Measurements from ENCODE around the gene DNAH2.

DNA sequence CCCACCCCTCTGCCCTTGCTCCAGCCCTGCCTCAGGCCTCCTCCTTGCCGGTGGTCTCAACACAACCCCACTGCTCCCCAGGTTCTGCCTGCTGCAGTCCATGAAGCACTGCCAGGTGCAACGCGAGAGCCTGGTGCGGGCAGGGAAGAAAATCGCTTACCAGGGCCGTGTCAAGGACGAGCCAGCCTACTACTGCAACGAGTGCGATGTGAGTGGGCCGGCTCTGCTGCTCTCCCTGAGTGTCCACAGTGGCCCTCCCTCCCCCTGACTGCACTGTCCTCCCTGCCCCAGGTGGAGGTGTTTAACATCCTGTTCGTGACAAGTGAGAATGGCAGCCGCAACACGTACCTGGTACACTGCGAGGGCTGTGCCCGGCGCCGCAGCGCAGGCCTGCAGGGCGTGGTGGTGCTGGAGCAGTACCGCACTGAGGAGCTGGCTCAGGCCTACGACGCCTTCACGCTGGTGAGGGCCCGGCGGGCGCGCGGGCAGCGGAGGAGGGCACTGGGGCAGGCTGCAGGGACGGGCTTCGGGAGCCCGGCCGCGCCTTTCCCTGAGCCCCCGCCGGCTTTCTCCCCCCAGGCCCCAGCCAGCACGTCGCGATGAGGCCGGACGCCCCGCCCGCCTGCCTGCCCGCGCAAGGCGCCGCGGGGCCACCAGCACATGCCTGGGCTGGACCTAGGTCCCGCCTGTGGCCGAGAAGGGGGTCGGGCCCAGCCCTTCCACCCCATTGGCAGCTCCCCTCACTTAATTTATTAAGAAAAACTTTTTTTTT, 135.6 kb downstream of the DNAH2 start:
- TF ChIP-seq SP1 (IDR thresholded peaks at IDR 0.05) (no peak), TARDBP (IDR thresholded peaks at IDR 0.05) (no peak), SUZ12 (IDR thresholded peaks at IDR 0.05) (no peak), FOXA1 (IDR thresholded peaks at IDR 0.05) (no peak), FOXM1 (IDR thresholded peaks at IDR 0.05; ENCODE audit: borderline replicate concordance) (no peak), CTBP1 (IDR thresholded peaks at IDR 0.05; ENCODE audit: borderline replicate concordance) (no peak), NFRKB (IDR thresholded peaks at IDR 0.05) (no peak)
- TF ChIP-seq, protein P1, sequence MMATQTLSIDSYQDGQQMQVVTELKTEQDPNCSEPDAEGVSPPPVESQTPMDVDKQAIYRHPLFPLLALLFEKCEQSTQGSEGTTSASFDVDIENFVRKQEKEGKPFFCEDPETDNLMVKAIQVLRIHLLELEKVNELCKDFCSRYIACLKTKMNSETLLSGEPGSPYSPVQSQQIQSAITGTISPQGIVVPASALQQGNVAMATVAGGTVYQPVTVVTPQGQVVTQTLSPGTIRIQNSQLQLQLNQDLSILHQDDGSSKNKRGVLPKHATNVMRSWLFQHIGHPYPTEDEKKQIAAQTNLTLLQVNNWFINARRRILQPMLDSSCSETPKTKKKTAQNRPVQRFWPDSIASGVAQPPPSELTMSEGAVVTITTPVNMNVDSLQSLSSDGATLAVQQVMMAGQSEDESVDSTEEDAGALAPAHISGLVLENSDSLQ (IDR thresholded peaks at IDR 0.05) = no peak

All from HEK293T (cell line).